Measurements from ENCODE around the gene PCDH19. TPM values are rescaled to one million over a fixed set of nuclear protein-coding genes. Genes with fewer than 3 reads are reported as not detected.

Gene PCDH19
- polyA plus RNA-seq, 1 of the 3 experiments (the other 2 are of a cell fraction): under 0.01 TPM

- TF ChIP-seq REST (IDR thresholded peaks at IDR 0.05; ENCODE audit: low read depth, low read length): no peak
- no peak for TF ChIP-seq TAF1 (IDR thresholded peaks at IDR 0.05; ENCODE audit: borderline replicate concordance, low read depth, low read length)
- no peak for TF ChIP-seq RXRA (IDR thresholded peaks at IDR 0.05; ENCODE audit: borderline replicate concordance, low read depth)
- no peak for TF ChIP-seq ELF1 (IDR thresholded peaks at IDR 0.05)
Measured at GRCh38 chrX:100408713-100409609, 1.1 kb downstream of the PCDH19 start (continued).

GRCh38 chrX:100407784-100408712, 2.0 kb downstream of the PCDH19 start:
- H3K4me1 ChIP-seq (ENCODE audit: control insufficient read depth in 1 of 2, insufficient read depth in 2 of 2, low read depth in 1 of 2, low read length in 1 of 2): no peaks in the 10 kb centered on the region; a peak in 1 of 4 replicates
- no peak overlapping the region for H2AFZ ChIP-seq (ENCODE audit: low read depth)
- no peak overlapping the region for H3K4me3 ChIP-seq (ENCODE audit: low read depth in 2 of 2, low read length in 1 of 2)
- no peaks in the 10 kb centered on the region for H3K36me3 ChIP-seq (replicated peaks in 1 of 2; ENCODE audit: control insufficient read depth in 1 of 2, insufficient read depth in 2 of 2, low read length in 1 of 2)
- no peaks in the 10 kb centered on the region for H3K9me2 ChIP-seq
- H3F3A ChIP-seq (replicated peaks; ENCODE audit: insufficient read depth): no peaks in the 10 kb centered on the region
- no peaks in the 10 kb centered on the region for H3K79me2 ChIP-seq (ENCODE audit: insufficient read depth)
- CTCF ChIA-PET: no interaction called here
- 71% methylated on average over 50 of the region's 90 CpGs for WGBS (ENCODE audit: low lambda C conversion rate)
- H3K4me2 ChIP-seq: no peak overlapping the region
- H3K9me3 ChIP-seq: no peaks in the 10 kb centered on the region
- no peak overlapping the region for H3K27ac ChIP-seq (ENCODE audit: low read depth in 2 of 2, low read length in 1 of 2)
- DNase-seq: no peak
- no peak for TF ChIP-seq MXI1 (IDR thresholded peaks at IDR 0.05; ENCODE audit: low read depth, low read length)
- TF ChIP-seq JUND (IDR thresholded peaks at IDR 0.05): no peak
- TF ChIP-seq PBX3 (IDR thresholded peaks at IDR 0.05): no peak
- no peak for TF ChIP-seq POLR2AphosphoS5 (IDR thresholded peaks at IDR 0.05; ENCODE audit: low read depth, low read length)
- no peak for TF ChIP-seq ZBTB33 (IDR thresholded peaks at IDR 0.05; ENCODE audit: borderline replicate concordance, low read depth)
- no peak for TF ChIP-seq TCF12 (IDR thresholded peaks at IDR 0.05)
- TF ChIP-seq CTCF (IDR thresholded peaks at IDR 0.05): no peak
- TF ChIP-seq TEAD4 (IDR thresholded peaks at IDR 0.05; ENCODE audit: borderline replicate concordance, insufficient read depth): no peak
- TF ChIP-seq EZH2phosphoT487 (IDR thresholded peaks at IDR 0.05; ENCODE audit: borderline replicate concordance, low read depth): no peak
- no peak for TF ChIP-seq EP300 (IDR thresholded peaks at IDR 0.05; ENCODE audit: borderline replicate concordance in 1 of 2, low read depth in 1 of 2, low read length in 1 of 2)
- TF ChIP-seq SIN3A (IDR thresholded peaks at IDR 0.05; ENCODE audit: borderline replicate concordance, low read depth, low read length): no peak
- H4K20me1 ChIP-seq (ENCODE audit: insufficient read depth): no peaks in the 10 kb centered on the region
- POLR2A ChIA-PET: no interaction called here
- H3K9ac ChIP-seq: no peak overlapping the region
- H3K27me3 ChIP-seq (ENCODE audit: insufficient read depth): peaks cover 67% of the 10 kb centered on the region
